NCI-H226 (cell line): ENCODE results near the gene CXXC4.

Experiments
- DNase-seq: peaks from one replicate; pipeline ENCODE4 v3.0.0-alpha.2; 2015

Gene CXXC4

GRCh38 chr4:104494822-104495559, at the start of gene CXXC4:
CXXC4 (minus strand) TSS chr4:104494894; CDS start chr4:104491802, 3,092 bp downstream.
- DNase-seq: no peak

GRCh38 chr4:104533156-104533555, 38.5 kb upstream of the CXXC4 start:
- no peak for DNase-seq

- no peak for DNase-seq
These were observed 38.0 kb upstream of the CXXC4 start for GRCh38 chr4:104532677-104533076.

- no peak for DNase-seq
These were observed 36.7 kb upstream of the CXXC4 start for GRCh38 chr4:104531390-104531789.

- DNase-seq: no peak
These were observed 35.7 kb upstream of the CXXC4 start for GRCh38 chr4:104530426-104530825.

- DNase-seq: no peak
These were observed 29.9 kb upstream of the CXXC4 start for GRCh38 chr4:104524591-104524990.

- no peak for DNase-seq
These were observed 29.3 kb upstream of the CXXC4 start for GRCh38 chr4:104524026-104524425.

GRCh38 chr4:104519588-104519987, 24.9 kb upstream of the CXXC4 start:
- DNase-seq: no peak

GRCh38 chr4:104516884-104517283, 22.2 kb upstream of the CXXC4 start:
- DNase-seq: no peak

- DNase-seq: no peak
These were observed 13.5 kb upstream of the CXXC4 start for GRCh38 chr4:104508224-104508623.

- DNase-seq: no peak
These were observed 12.4 kb upstream of the CXXC4 start for GRCh38 chr4:104507112-104507511.

GRCh38 chr4:104504536-104504935, 9.8 kb upstream of the CXXC4 start:
- no peak for DNase-seq

GRCh38 chr4:104502471-104502870, 7.8 kb upstream of the CXXC4 start:
- DNase-seq: no peak

- no peak for DNase-seq
These were observed 6.6 kb upstream of the CXXC4 start for GRCh38 chr4:104501290-104501689.

- no peak for DNase-seq
These were observed 5.7 kb upstream of the CXXC4 start for GRCh38 chr4:104500442-104500841.

GRCh38 chr4:104494185-104494584, 509 bp downstream of the CXXC4 start:
- DNase-seq: no peak

GRCh38 chr4:104493081-104493831, 1.4 kb downstream of the CXXC4 start:
- DNase-seq: no peak

GRCh38 chr4:104492183-104492771, 2.4 kb downstream of the CXXC4 start:
- no peak for DNase-seq

GRCh38 chr4:104491481-104492182, 3.1 kb downstream of the CXXC4 start:
- DNase-seq: no peak

- peak; percentile 3 for DNase-seq
These were observed 3.8 kb downstream of the CXXC4 start for GRCh38 chr4:104490770-104491480.

- no peak for DNase-seq
These were observed 4.5 kb downstream of the CXXC4 start for GRCh38 chr4:104490096-104490769.

GRCh38 chr4:104489731-104490095, 5.0 kb downstream of the CXXC4 start:
- no peak for DNase-seq
